Measurements from ENCODE around the gene TRIM65.

The TRIM65 gene

GRCh38 chr17:75845933-75846691 is 50.6 kb downstream of the TRIM65 start:
- TF ChIP-seq FOXP2 (optimal IDR thresholded peaks at IDR 0.05; ENCODE audit: control extremely low read depth, extremely low read length, insufficient read depth): no peak
- no peak for TF ChIP-seq POLR2AphosphoS5 (IDR thresholded peaks at IDR 0.05; ENCODE audit: borderline replicate concordance, low read depth, low read length)
- TF ChIP-seq EZH2 (IDR thresholded peaks at IDR 0.05): no peak
- H3K27ac ChIP-seq: peak overlapping the region; percentile 2; the same call in 1 of the 2 replicates
- H3K9ac ChIP-seq (ENCODE audit: insufficient read length): no peak overlapping the region
- no peak for DNase-seq (ENCODE audit: low read depth, low spot score)
- H3K4me3 ChIP-seq: no peak overlapping the region
- peaks cover 18% of the 10 kb centered on the region for H3K36me3 ChIP-seq (ENCODE audit: insufficient read depth, low read length)
- H3K9me3 ChIP-seq (ENCODE audit: low read depth, low read length): no peaks in the 10 kb centered on the region

- Histone ChIP-seq H3K9ac (ENCODE audit: insufficient read length) (no peak overlapping the region), H3K9me3 (ENCODE audit: low read depth, low read length) (no peaks in the 10 kb centered on the region), H3K36me3 (ENCODE audit: insufficient read depth, low read length) (peaks cover 13% of the 10 kb centered on the region), H3K27ac (0 out of 2 replicates have a peak overlapping the region, but pooled peaks have one; percentile 2), H3K4me3 (no peak overlapping the region)
- TF ChIP-seq POLR2AphosphoS5 (IDR thresholded peaks at IDR 0.05; ENCODE audit: borderline replicate concordance, low read depth, low read length) (0 out of 2 replicates have a peak, but pooled peaks have one; percentile 17), FOXP2 (optimal IDR thresholded peaks at IDR 0.05; ENCODE audit: control extremely low read depth, extremely low read length, insufficient read depth) (no peak)
- DNase-seq (ENCODE audit: low read depth, low spot score): no peak
These were observed 51.6 kb downstream of the TRIM65 start for GRCh38 chr17:75845058-75845711.

- DNase-seq (ENCODE audit: low read depth, low spot score): no peak
- TF ChIP-seq FOXP2 (optimal IDR thresholded peaks at IDR 0.05; ENCODE audit: control extremely low read depth, extremely low read length, insufficient read depth) (no peak), POLR2AphosphoS5 (IDR thresholded peaks at IDR 0.05; ENCODE audit: borderline replicate concordance, low read depth, low read length) (no peak), EZH2 (IDR thresholded peaks at IDR 0.05) (no peak)
- Histone ChIP-seq H3K9me3 (ENCODE audit: low read depth, low read length) (no peaks in the 10 kb centered on the region), H3K36me3 (ENCODE audit: insufficient read depth, low read length) (peaks cover 13% of the 10 kb centered on the region), H3K4me3 (no peak overlapping the region), H3K9ac (ENCODE audit: insufficient read length) (no peak overlapping the region), H3K27ac (no peak overlapping the region)
These were observed 52.2 kb downstream of the TRIM65 start for GRCh38 chr17:75844530-75845057.

GRCh38 chr17:75843577-75844529 is 52.9 kb downstream of the TRIM65 start, which contains the start of gene UNC13D:
TSS of gene UNC13D (minus strand) at chr17:75844404. CDS start at chr17:75844337, 67 bp downstream.
- no peak for DNase-seq (ENCODE audit: low read depth, low spot score)
- Histone ChIP-seq H3K27ac (no peak within 1 kb of the TSS), H3K9ac (ENCODE audit: insufficient read length) (no peak within 1 kb of the TSS), H3K4me3 (no peak within 1 kb of the TSS), H3K36me3 (ENCODE audit: insufficient read depth, low read length) (peaks cover 13% of the 10 kb centered on the region), H3K9me3 (ENCODE audit: low read depth, low read length) (no peaks in the 10 kb centered on the region)
- TF ChIP-seq EZH2 (IDR thresholded peaks at IDR 0.05) (no peak), FOXP2 (optimal IDR thresholded peaks at IDR 0.05; ENCODE audit: control extremely low read depth, extremely low read length, insufficient read depth) (no peak), POLR2AphosphoS5 (IDR thresholded peaks at IDR 0.05; ENCODE audit: borderline replicate concordance, low read depth, low read length) (no peak)

GRCh38 chr17:75842963-75843576 is 53.7 kb downstream of the TRIM65 start:
- Histone ChIP-seq H3K36me3 (ENCODE audit: insufficient read depth, low read length) (peaks cover 9% of the 10 kb centered on the region; the same call in 1 of the 2 replicates), H3K9me3 (ENCODE audit: low read depth, low read length) (no peaks in the 10 kb centered on the region), H3K4me3 (no peak overlapping the region), H3K27ac (no peak overlapping the region), H3K9ac (ENCODE audit: insufficient read length) (no peak overlapping the region)
- TF ChIP-seq POLR2AphosphoS5 (IDR thresholded peaks at IDR 0.05; ENCODE audit: borderline replicate concordance, low read depth, low read length) (no peak), EZH2 (IDR thresholded peaks at IDR 0.05) (no peak), FOXP2 (optimal IDR thresholded peaks at IDR 0.05; ENCODE audit: control extremely low read depth, extremely low read length, insufficient read depth) (no peak)
- no peak for DNase-seq (ENCODE audit: low read depth, low spot score)

- no peaks in the 10 kb centered on the region for H3K9me3 ChIP-seq (ENCODE audit: low read depth, low read length)
- TF ChIP-seq POLR2AphosphoS5 (IDR thresholded peaks at IDR 0.05; ENCODE audit: borderline replicate concordance, low read depth, low read length) (no peak), FOXP2 (optimal IDR thresholded peaks at IDR 0.05; ENCODE audit: control extremely low read depth, extremely low read length, insufficient read depth) (no peak), EZH2 (IDR thresholded peaks at IDR 0.05) (no peak)
- H3K9ac ChIP-seq (ENCODE audit: insufficient read length): no peak overlapping the region
- H3K36me3 ChIP-seq (ENCODE audit: insufficient read depth, low read length): peaks cover 4% of the 10 kb centered on the region; the same call in 1 of the 2 replicates
- no peak for DNase-seq (ENCODE audit: low read depth, low spot score)
- no peak overlapping the region for H3K27ac ChIP-seq
- no peak overlapping the region for H3K4me3 ChIP-seq
These were observed 54.3 kb downstream of the TRIM65 start for GRCh38 chr17:75842411-75842810.

GRCh38 chr17:75840799-75841164 is 56.0 kb downstream of the TRIM65 start:
- TF ChIP-seq FOXP2 (optimal IDR thresholded peaks at IDR 0.05; ENCODE audit: control extremely low read depth, extremely low read length, insufficient read depth) (no peak), POLR2AphosphoS5 (IDR thresholded peaks at IDR 0.05; ENCODE audit: borderline replicate concordance, low read depth, low read length) (no peak), EZH2 (IDR thresholded peaks at IDR 0.05) (no peak)
- DNase-seq (ENCODE audit: low read depth, low spot score): no peak
- H3K36me3 ChIP-seq (ENCODE audit: insufficient read depth, low read length): no peaks in the 10 kb centered on the region
- H3K27ac ChIP-seq: no peak overlapping the region
- no peak overlapping the region for H3K9ac ChIP-seq (ENCODE audit: insufficient read length)
- H3K9me3 ChIP-seq (ENCODE audit: low read depth, low read length): no peaks in the 10 kb centered on the region
- no peak overlapping the region for H3K4me3 ChIP-seq
